K562 (cell line): ENCODE measurements around the gene EEF2K. TPM values are rescaled to one million over a fixed set of nuclear protein-coding genes. Genes with fewer than 3 reads are reported as not detected.

Experiments used
- ATAC-seq: fragments of 200-7000 bp; cut with Tn5 transposase; 3 replicates; pipeline ENCODE4 v1.9.1; 2020; ENCODE audit warnings: moderate library complexity
- BruUV-seq: library from RNA; stranded (reverse); fragments of 400-500 nt; replicated peaks from 2 replicates; lab custom pipeline; 2021; lab: Mats Ljungman, UMichigan
- CTCF ChIA-PET: fragments of 300-600 bp; formaldehyde crosslinking; extraction: SDS; loops from one replicate; lab custom pipeline; 2021; ENCODE audit warnings: low intra/inter-chr PET ratio; lab: Yijun Ruan, JAX
- POLR2A ChIA-PET: fragments of 300-600, 350-650 bp; sonication (Branson Sonifier 250); formaldehyde crosslinking; extraction: SDS; loops from one replicate; lab custom pipeline; 2021; ENCODE audit warnings: antibody characterized with exemption, inconsistent platforms; lab: Yijun Ruan, JAX
- DNase-seq, 4 experiments: peaks; one replicate each; pipeline versions ENCODE4 v3.0.0 to v3.0.0-alpha.2; 2011 to 2018; ENCODE audit warnings: low spot score in 3 of 4, mixed read lengths in 3 of 4; ENCODE audit errors: extremely low read depth in 1 of 4
- FAIRE-seq: peaks from 2 replicates; lab custom pipeline; 2011; peaks lifted over from hg19 to GRCh38; lab: Jason Lieb, UNC
- H2AFZ ChIP-seq: 2 replicates; pipeline ENCODE4 v1.6.0; 2011; ENCODE audit warnings: low read depth, low read length, control low read depth, inconsistent platforms
- H3K27ac ChIP-seq: fragments of 200-600 bp; 3 replicates; pipeline ENCODE4 v1.8.0; 2011; ENCODE audit warnings: low read depth, mild to moderate bottlenecking, control low read depth, inconsistent platforms, low read length, moderate library complexity, mixed read lengths; ENCODE audit errors: extremely low read depth
- H3K27me3 ChIP-seq, 2 experiments: fragments of 300-600 bp in 1 of 2; 2 replicates in 1 of 2; 3 replicates in 1 of 2; pipeline versions ENCODE4 v1.6.0 to v1.8.0; 2011; ENCODE audit warnings: inconsistent platforms in 2 of 2, low read length in 2 of 2, mild to moderate bottlenecking in 1 of 2, mixed read lengths in 1 of 2, moderate library complexity in 1 of 2; ENCODE audit not compliant: control insufficient read depth in 2 of 2, insufficient read depth in 2 of 2
- H3K36me3 ChIP-seq: fragments of 300-600 bp; 3 replicates; pipeline ENCODE4 v1.8.0; 2011; ENCODE audit warnings: mild to moderate bottlenecking, low read length, inconsistent platforms; ENCODE audit not compliant: control insufficient read depth, insufficient read depth
- H3K4me1 ChIP-seq, 2 experiments: fragments of 200-600 bp in 1 of 2; replicated peaks in 1 of 2; 2 replicates in 1 of 2; 3 replicates in 1 of 2; pipeline versions ENCODE4 v1.5.1 to v1.8.0; 2011; ENCODE audit warnings: inconsistent platforms in 2 of 2, low read length in 2 of 2, mild to moderate bottlenecking in 1 of 2, mixed read lengths in 1 of 2, moderate library complexity in 1 of 2; ENCODE audit not compliant: control insufficient read depth in 2 of 2, insufficient read depth in 2 of 2
- H3K4me2 ChIP-seq: 2 replicates; pipeline ENCODE4 v1.6.1; 2011; ENCODE audit warnings: low read length, control low read depth, inconsistent platforms, mixed read lengths; ENCODE audit not compliant: insufficient read depth
- H3K4me3 ChIP-seq: fragments of 200-600 bp; sonication (generic), shearing (Covaris generic); 2 replicates; pipeline ENCODE4 v1.5.1; 2016; ENCODE audit warnings: control low read depth, inconsistent platforms
- H3K79me2 ChIP-seq: fragments of 200-600 bp; 3 replicates; pipeline ENCODE4 v1.8.0; 2011; ENCODE audit warnings: low read length, inconsistent platforms; ENCODE audit not compliant: control insufficient read depth, insufficient read depth
- H3K9ac ChIP-seq, 2 experiments: 2 replicates each; pipeline versions ENCODE4 v1.6.0 to v1.6.1; 2011; ENCODE audit warnings: low read depth in 2 of 2, low read length in 2 of 2, control low read depth in 1 of 2, inconsistent platforms in 1 of 2, mild to moderate bottlenecking in 1 of 2, mixed read lengths in 1 of 2; ENCODE audit not compliant: insufficient read depth in 1 of 2
- H3K9me1 ChIP-seq: one replicate; pipeline ENCODE4 v1.6.0; 2011; ENCODE audit warnings: inconsistent platforms, mild to moderate bottlenecking, low read length, moderate library complexity; ENCODE audit not compliant: control insufficient read depth, insufficient read depth
- H3K9me3 ChIP-seq: replicated peaks from 2 replicates; pipeline ENCODE4 v1.5.1; 2011; ENCODE audit warnings: low read depth, low read length, inconsistent platforms; ENCODE audit not compliant: control insufficient read depth, insufficient read depth
- H4K20me1 ChIP-seq: replicated peaks from 2 replicates; pipeline ENCODE4 v1.6.1; 2011; ENCODE audit warnings: low read length, inconsistent platforms, mixed read lengths; ENCODE audit not compliant: control insufficient read depth, insufficient read depth
- FIP1L1 ChIP-seq: fragments of 200-400 bp; formaldehyde crosslinking; IDR thresholded peaks from 2 replicates; pipeline ENCODE4 v1.6.1; 2018; ENCODE audit warnings: mild to moderate bottlenecking, low read depth, low read length; ENCODE audit not compliant: poor library complexity, severe bottlenecking
- MTA1 ChIP-seq: fragments of 450-650 bp; IDR thresholded peaks from 2 replicates; pipeline ENCODE4 v1.6.1; 2017; ENCODE audit warnings: borderline replicate concordance
- NRF1 ChIP-seq, 2 experiments: fragments of 450-650 bp; IDR thresholded peaks in 1 of 2; conservative IDR thresholded peaks in 1 of 2; 2 replicates each; pipeline ENCODE4 v1.6.1; 2014; ENCODE audit warnings: mild to moderate bottlenecking in 2 of 2
- PATZ1 ChIP-seq: fragments of 250-450 bp; sonication (Bioruptor Pico); IDR thresholded peaks from 2 replicates; pipeline ENCODE4 v1.5.0; 2020; ENCODE audit warnings: mild to moderate bottlenecking, borderline replicate concordance
- PHF20 ChIP-seq: fragments of 450-650 bp; IDR thresholded peaks from 2 replicates; pipeline ENCODE4 v1.6.1; 2018; ENCODE audit not compliant: partially characterized antibody
- POLR2G ChIP-seq: fragments of 200-400 bp; formaldehyde crosslinking; IDR thresholded peaks from 2 replicates; pipeline ENCODE4 v1.6.1; 2017; ENCODE audit warnings: low read depth, mild to moderate bottlenecking, antibody characterized with exemption, low read length, moderate library complexity
- ZNF785 ChIP-seq: fragments of 250-450 bp; sonication (Bioruptor Pico); IDR thresholded peaks from 2 replicates; pipeline ENCODE4 v1.4.0; 2020; ENCODE audit warnings: mild to moderate bottlenecking
- WGBS: fragments of 100-300 bp; shearing (Covaris generic); methylation state at CpG from one replicate; pipeline ENCODE4 v1.1.6; 2016; ENCODE audit warnings: low coverage, mixed read lengths; ENCODE audit not compliant: insufficient coverage; ENCODE audit errors: missing lambda C conversion rate; 5-methylcytosine and 5-hydroxymethylcytosine counted together
- in situ Hi-C: fragments of 300-500 bp; cut with MboI; formaldehyde crosslinking; loops from 4 replicates; pipeline ENCODE4 v1.15.0; 2018; ENCODE audit warnings: inconsistent platforms, mixed read lengths
- intact Hi-C: fragments of 100-400 bp; cut with micrococcal nuclease; formaldehyde crosslinking; loops from 2 replicates; pipeline ENCODE4 v1.14.2; 2022
- polyA plus RNA-seq, 8 experiments: library from polyadenylated mRNA; depleted of rRNA in 4 of 8; stranded (reverse) in 5 of 8; unstranded in 3 of 8; fragments of >200 nt; fragmentation: Nextera tagmentation in 2 of 8; fragmentation: Illumina TruSeq in 1 of 8; extraction: Ambion mirVana in 2 of 8; extraction: Trizol in 1 of 8; gene quantifications; 2 replicates each; pipeline versions ENCODE4 v1.2.1 to v1.2.3, GENCODE V29; 2011 to 2014; ENCODE audit warnings: inconsistent platforms in 1 of 8, missing spikeins in 1 of 8
- total RNA-seq, 7 experiments: library from RNA; depleted of rRNA in 6 of 7; stranded (reverse); fragments of >200 nt in 6 of 7; fragmentation: Illumina TruSeq in 2 of 7; extraction: Trizol in 2 of 7; gene quantifications; 2 replicates each; pipeline versions ENCODE4 v1.2.1 to v1.2.3, GENCODE V29; 2011 to 2021; ENCODE audit warnings: low replicate concordance in 1 of 7
- TF ChIP-seq, protein P1 (sequence below): fragments of 450-650 bp; IDR thresholded peaks from 2 replicates; pipeline ENCODE4 v1.6.1; 2018; ENCODE audit warnings: mild to moderate bottlenecking, low read depth; ENCODE audit not compliant: partially characterized antibody

The EEF2K gene
- total and polyA plus RNA-seq, 9 of the 15 experiments (the other 6 are each of a cell fraction or from before 2014, with no cell fraction given), result 3.0 to 35.2 (median 12.2) TPM

GRCh38 chr16:22317001-22317530 is 111.0 kb downstream of the EEF2K start:
- BruUV-seq, result no TSS peak
- ChIA-PET CTCF (no interaction called here), POLR2A (interaction anchor here (0.6 to 0.9 kb wide), 2 partner anchors 13 to 1940 kb away, joined by 3 to 4 read pairs; no protein-coding TSS in a partner anchor)
- Histone ChIP-seq H3K36me3 (peaks cover 95% of the 10 kb centered on the region), H3K27ac (no peak overlapping the region), H3K9me3 (no peaks in the 10 kb centered on the region), H3K79me2 (peaks cover 12% of the 10 kb centered on the region), H2AFZ (no peak overlapping the region), H3K27me3 (no peaks in the 10 kb centered on the region), H3K9ac (no peak overlapping the region), H4K20me1 (peaks cover 22% of the 10 kb centered on the region), H3K4me3 (no peak overlapping the region), H3K4me1 (peaks cover 0 to 12% of the 10 kb centered on the region in 2 experiments; a peak in 4 of 5 replicates), H3K9me1 (no peaks in the 10 kb centered on the region), H3K4me2 (no peak overlapping the region)
- in situ Hi-C loops, result loop anchor here (10.0 kb wide), 1 partner anchor 1162 kb away; the partner anchor contains the start of genes DNAH3 and LDAF1
- WGBS, result 92% methylated on average over 11 of the region's 17 CpGs
- no peak for ATAC-seq
- DNase-seq, result no peak
- TF ChIP-seq MTA1 (no peak), NRF1 (conservative IDR thresholded peaks at IDR 0.05 in 1 of 2, IDR thresholded peaks at IDR 0.05 in 1 of 2) (no peak), FIP1L1 (no peak), POLR2G (peak; percentile 26; the same call in 1 of the 2 replicates)
- no peak for FAIRE-seq
- intact Hi-C loops, result no loop called here

DNA sequence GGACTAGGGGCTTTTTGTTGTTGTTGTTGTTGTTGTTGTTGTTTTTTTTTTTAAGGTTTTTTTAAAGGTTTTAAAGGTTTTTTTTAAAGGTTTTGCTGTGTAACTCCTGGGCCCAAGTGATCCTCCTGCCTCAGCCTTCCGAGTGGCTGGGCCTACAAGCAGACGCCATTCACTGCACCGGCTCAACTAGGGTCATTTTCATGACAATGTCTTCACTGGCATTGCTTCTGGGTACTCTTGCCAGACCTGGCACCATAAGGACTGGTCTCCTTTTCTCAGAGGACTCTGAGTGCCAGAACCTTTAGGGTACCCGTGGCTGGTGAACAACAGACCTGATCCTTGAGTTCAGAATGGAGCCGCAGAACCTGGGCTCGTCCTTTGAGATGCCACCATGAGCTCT is 111.5 kb downstream of the EEF2K start:
- BruUV-seq, result no TSS peak
- FAIRE-seq, result no peak
- no peak overlapping the region for H3K4me3 ChIP-seq
- intact Hi-C loops (loop anchor here (2.0 kb wide), 1 partner anchor 1167 kb away; the partner anchor contains the start of gene DNAH3), in situ Hi-C loops (loop anchor here (10.0 kb wide), 1 partner anchor 1163 kb away; the partner anchor contains the start of genes DNAH3 and LDAF1)
- 93% methylated on average over 6 of the region's 6 CpGs for WGBS
- no peak overlapping the region for H3K9ac ChIP-seq
- no peak overlapping the region for H2AFZ ChIP-seq
- H3K36me3 ChIP-seq, result peaks cover 95% of the 10 kb centered on the region
- no peak overlapping the region for H3K27ac ChIP-seq
- H3K9me3 ChIP-seq, result no peaks in the 10 kb centered on the region
- no peak overlapping the region for H3K4me2 ChIP-seq
- no peaks in the 10 kb centered on the region for H3K9me1 ChIP-seq
- DNase-seq, result no peak
- peaks cover 25% of the 10 kb centered on the region for H4K20me1 ChIP-seq
- ATAC-seq, result no peak
- no peaks in the 10 kb centered on the region for H3K27me3 ChIP-seq
- H3K79me2 ChIP-seq, result peaks cover 18% of the 10 kb centered on the region
- ChIA-PET POLR2A (interaction anchor here (0.9 kb wide), 1 partner anchor 12 kb away, joined by 3 read pairs; no protein-coding TSS in a partner anchor), CTCF (interaction anchor here (1.1 kb wide), 1 partner anchor 1161 kb away, joined by 5 read pairs; no protein-coding TSS in a partner anchor)
- H3K4me1 ChIP-seq, result peaks cover 0 to 7% of the 10 kb centered on the region in 2 experiments; a peak in 4 of 5 replicates
- TF ChIP-seq PATZ1 (CRISPR knock-in tag) (no peak), ZNF785 (CRISPR knock-in tag) (no peak), PHF20 (no peak)
- TF ChIP-seq, protein P1, sequence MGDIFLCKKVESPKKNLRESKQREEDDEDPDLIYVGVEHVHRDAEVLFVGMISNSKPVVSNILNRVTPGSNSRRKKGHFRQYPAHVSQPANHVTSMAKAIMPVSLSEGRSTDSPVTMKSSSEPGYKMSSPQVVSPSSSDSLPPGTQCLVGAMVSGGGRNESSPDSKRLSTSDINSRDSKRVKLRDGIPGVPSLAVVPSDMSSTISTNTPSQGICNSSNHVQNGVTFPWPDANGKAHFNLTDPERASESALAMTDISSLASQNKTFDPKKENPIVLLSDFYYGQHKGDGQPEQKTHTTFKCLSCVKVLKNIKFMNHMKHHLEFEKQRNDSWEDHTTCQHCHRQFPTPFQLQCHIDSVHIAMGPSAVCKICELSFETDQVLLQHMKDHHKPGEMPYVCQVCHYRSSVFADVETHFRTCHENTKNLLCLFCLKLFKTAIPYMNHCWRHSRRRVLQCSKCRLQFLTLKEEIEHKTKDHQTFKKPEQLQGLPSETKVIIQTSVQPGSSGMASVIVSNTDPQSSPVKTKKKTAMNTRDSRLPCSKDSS, result no peak
